GM10847 (cell line): Measurements from ENCODE around the gene DLX2.

Source experiments
- POLR2A ChIP-seq: IDR thresholded peaks from 2 replicates; pipeline ENCODE4 v1.6.1; 2011; ENCODE audit not compliant: insufficient read length; ENCODE audit errors: extremely low read depth

Gene DLX2

DNA sequence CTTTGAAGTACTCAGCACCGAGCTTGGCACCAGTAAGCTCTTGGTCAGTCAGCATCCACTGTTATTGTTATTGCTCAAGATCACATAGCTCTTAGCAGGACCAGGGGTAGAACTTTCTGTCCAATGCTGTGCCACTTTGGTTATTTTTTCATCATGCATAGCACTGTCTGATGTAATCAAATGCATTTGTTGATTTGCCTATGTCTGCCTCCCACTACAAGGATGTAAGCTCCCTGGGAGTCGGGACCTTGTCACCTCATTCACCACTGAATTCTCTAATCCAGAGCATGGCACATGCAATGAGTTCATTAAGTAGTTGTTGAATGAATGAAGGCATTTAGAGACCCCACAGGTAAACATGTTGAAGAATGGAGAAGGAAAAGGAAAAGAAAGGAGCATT, 46.4 kb downstream of the DLX2 start:
- no peak for TF ChIP-seq POLR2A

DNA sequence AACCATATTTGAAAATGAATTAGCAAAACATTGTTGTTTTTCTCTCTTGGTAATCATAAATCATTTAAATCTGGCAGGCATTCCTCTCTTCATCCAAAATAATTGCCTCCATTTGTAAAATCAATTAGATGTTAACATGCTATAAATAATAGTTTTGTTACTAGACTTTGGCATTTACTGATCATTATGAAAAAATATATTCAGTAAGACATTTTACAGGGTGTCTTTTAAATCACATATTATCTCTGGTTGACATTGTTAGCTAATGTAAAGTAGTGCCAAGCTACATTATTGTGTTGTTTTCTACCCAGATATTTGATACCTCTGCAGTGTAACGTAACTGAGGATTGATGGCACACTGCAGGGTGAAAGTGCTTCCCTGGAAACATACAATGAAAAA, 49.2 kb downstream of the DLX2 start:
- TF ChIP-seq POLR2A = no peak

DNA sequence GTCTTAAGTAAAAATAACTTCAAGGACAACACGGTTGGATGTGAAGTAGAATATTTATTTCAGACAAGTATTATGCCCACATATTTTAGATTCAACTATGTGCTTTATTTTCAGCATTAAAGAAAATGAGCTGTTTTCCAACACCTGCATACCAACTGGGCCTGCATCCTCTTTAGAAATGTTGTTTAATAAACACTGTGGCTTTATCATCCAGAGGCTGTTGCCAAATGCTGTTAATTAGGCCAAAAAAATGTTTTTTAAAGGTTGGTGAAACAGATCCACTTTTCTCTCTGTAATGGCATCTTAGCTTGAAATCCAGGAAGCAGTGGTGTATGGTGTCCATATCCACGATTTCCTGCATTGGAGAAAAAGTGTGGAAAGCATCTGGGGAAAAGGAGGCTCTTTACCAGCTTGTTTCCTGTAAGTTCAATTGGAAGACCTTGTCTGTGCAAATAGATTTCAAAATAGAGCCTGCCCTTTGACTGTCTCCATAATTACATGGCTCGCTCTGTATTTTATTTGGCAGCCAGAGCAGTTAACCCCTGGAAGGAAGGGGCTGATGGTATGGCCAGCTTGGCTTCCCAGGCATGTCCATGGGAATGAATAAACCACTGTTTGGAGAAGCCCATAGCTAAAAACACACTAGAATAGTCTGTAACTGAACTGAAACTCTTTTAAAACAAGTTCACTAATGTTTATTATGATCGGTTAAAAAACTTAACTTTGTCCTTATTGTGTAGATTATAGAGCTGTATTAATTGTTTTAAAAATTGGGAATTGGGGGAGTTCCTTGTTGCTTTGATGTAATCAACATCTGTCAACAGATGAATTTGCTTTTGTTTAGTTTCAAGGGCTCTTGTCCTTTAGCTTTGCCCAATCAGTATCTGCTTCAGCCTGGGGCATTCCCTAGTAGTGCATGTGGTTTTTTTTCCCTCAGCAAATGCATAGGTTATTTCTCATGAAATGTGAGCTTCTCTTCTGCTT, 50.4 kb downstream of the DLX2 start:
- TF ChIP-seq POLR2A = no peak

DNA sequence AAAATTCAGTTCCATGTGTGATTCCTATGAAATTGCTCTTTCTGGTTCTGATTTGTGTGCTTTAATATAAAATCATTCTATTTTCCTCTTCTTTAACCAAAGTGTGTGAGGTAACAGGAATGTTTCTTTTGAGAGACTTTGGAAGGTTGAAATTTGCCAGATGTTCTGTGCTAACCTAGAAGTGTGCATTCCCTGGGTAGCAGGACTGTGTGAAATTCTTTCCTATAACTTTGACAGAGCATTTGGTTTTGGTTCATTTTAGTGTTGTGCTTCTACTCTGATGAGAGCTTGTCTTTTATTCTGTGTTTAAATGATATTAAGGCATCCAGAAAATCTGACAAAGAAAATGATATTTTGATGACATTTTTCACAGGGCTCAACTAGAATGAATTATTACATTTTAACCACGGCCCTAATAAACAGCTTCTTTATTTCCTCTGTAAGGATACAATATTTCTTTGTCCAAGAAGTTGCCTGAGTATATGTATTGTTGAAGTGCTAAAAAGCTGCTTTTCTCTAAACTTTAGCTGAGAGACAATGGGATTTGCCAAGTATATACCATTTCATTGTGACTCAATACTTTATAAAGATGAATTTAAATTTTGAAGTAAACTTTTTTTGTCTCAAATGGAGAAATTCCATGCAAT, 52.1 kb downstream of the DLX2 start:
- TF ChIP-seq POLR2A = no peak

DNA sequence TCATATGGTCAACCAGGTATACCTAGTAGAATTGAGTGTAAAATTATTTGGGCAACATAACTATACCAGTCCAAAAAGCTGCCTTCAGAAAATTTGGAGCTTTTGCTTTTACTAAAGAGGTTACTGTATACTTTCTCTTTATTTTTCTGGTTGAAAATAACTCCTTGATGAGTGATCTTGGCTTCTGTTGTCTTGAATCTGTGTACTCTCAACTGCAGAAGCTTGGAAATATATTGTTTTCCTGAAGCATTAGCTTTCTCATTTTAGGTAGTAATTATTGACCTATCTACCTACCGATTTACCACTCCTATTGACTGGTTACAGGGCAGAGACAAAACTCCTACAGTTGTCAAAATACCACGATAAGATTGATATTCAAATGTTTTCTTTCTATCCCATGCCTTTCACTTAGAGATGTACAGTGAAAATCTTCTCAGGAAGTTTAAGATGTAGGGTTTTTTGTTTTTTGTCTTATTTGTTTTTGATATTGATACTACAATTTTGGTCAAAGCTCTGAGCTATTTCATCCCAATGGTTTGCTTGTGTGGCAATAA, 53.1 kb downstream of the DLX2 start:
- no peak for TF ChIP-seq POLR2A
